ENCODE measurements around the gene GNB1.

GRCh38 chr1:1817221-1817620 lies 73.7 kb downstream of the GNB1 start:
- TF ChIP-seq EZH2phosphoT487 (IDR thresholded peaks at IDR 0.05; ENCODE audit: borderline replicate concordance, low read length), result no peak
- TF ChIP-seq, protein P1, sequence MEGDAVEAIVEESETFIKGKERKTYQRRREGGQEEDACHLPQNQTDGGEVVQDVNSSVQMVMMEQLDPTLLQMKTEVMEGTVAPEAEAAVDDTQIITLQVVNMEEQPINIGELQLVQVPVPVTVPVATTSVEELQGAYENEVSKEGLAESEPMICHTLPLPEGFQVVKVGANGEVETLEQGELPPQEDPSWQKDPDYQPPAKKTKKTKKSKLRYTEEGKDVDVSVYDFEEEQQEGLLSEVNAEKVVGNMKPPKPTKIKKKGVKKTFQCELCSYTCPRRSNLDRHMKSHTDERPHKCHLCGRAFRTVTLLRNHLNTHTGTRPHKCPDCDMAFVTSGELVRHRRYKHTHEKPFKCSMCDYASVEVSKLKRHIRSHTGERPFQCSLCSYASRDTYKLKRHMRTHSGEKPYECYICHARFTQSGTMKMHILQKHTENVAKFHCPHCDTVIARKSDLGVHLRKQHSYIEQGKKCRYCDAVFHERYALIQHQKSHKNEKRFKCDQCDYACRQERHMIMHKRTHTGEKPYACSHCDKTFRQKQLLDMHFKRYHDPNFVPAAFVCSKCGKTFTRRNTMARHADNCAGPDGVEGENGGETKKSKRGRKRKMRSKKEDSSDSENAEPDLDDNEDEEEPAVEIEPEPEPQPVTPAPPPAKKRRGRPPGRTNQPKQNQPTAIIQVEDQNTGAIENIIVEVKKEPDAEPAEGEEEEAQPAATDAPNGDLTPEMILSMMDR (IDR thresholded peaks at IDR 0.05; ENCODE audit: low read depth, low read length, poor library complexity, severe bottlenecking), result no peak

Measured in DOHH2 (cell line).